VCaP (cell line): ENCODE data around the gene STK11IP.
A peak's percentile ranks its signal among the peaks of the same experiment; 100 is the strongest.

Experiments used
- H3K27ac ChIP-seq: fragments of 450-650 bp; 2 replicates; pipeline ENCODE4 v1.5.1; 2017
- TF ChIP-seq, protein P1 (sequence below): fragments of 450-650 bp; conservative IDR thresholded peaks from 2 replicates; pipeline ENCODE4 v1.5.1; 2017; ENCODE audit warnings: mild to moderate bottlenecking, moderate library complexity

Gene STK11IP

GRCh38 chr2:219626540-219626939, 28.9 kb downstream of the STK11IP start:
- TF ChIP-seq, protein P1, sequence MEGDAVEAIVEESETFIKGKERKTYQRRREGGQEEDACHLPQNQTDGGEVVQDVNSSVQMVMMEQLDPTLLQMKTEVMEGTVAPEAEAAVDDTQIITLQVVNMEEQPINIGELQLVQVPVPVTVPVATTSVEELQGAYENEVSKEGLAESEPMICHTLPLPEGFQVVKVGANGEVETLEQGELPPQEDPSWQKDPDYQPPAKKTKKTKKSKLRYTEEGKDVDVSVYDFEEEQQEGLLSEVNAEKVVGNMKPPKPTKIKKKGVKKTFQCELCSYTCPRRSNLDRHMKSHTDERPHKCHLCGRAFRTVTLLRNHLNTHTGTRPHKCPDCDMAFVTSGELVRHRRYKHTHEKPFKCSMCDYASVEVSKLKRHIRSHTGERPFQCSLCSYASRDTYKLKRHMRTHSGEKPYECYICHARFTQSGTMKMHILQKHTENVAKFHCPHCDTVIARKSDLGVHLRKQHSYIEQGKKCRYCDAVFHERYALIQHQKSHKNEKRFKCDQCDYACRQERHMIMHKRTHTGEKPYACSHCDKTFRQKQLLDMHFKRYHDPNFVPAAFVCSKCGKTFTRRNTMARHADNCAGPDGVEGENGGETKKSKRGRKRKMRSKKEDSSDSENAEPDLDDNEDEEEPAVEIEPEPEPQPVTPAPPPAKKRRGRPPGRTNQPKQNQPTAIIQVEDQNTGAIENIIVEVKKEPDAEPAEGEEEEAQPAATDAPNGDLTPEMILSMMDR = no peak

DNA sequence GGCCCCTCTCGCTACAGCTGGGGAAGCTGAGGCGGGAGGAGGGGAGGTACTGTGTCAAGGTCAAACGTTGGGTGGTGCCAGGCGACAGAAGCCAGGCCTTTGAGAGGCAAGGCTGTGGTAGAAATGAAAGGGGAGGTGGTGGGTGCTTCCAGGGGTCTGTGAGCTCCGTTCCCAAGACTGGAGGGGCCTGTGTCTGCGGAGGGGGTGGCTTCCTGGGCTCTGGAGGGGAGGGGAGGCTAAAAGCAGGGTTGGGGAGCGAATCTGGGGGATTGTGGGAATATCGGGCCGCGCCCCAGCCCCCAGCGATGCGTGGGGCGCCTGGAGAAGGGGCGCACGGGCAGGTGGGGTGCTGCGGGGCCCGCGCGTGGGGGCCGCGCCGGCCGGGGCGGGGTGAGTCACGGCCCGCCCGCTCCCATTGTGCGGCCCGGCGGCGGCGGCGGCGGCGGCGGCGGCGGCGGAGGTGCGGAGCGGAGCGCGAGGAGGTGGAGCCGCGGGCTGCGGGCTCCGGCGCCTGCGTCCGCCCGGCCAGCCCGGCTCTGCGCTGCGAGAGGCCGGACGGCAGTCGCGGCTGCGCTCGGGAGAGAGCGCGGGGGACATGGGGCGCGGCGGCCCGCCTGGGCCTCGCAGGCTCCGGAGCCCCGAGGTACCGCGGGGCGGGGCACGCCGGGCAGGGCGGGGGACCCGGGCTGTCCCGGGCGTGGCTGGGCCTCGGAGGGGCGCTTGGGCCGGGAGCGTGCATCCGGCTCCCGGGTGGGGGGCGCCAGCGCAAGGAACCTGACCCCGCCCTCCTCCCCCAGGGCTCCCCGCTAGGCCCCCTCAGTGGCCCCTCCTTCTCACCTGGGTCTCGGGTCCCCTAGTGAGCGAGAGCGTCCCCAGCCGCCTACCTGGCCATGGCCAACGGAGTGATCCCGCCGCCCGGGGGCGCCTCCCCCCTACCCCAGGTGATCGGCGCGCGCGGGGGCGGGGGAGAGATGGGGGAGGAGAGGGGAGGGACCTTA, 29.7 kb downstream of the STK11IP start, which contains the start of gene SLC4A3:
Gene SLC4A3 (plus strand): TSS at position 528 of the 998 bp plus-strand sequence. CDS start 363 bp downstream, at position 891.
- peak within 1 kb of the TSS; percentile 78 for H3K27ac ChIP-seq
- TF ChIP-seq, protein P1 = peak; percentile 45

More at GRCh38 chr2:219626540-219626939, 28.9 kb downstream of the STK11IP start:
- no peak overlapping the region for H3K27ac ChIP-seq

DNA sequence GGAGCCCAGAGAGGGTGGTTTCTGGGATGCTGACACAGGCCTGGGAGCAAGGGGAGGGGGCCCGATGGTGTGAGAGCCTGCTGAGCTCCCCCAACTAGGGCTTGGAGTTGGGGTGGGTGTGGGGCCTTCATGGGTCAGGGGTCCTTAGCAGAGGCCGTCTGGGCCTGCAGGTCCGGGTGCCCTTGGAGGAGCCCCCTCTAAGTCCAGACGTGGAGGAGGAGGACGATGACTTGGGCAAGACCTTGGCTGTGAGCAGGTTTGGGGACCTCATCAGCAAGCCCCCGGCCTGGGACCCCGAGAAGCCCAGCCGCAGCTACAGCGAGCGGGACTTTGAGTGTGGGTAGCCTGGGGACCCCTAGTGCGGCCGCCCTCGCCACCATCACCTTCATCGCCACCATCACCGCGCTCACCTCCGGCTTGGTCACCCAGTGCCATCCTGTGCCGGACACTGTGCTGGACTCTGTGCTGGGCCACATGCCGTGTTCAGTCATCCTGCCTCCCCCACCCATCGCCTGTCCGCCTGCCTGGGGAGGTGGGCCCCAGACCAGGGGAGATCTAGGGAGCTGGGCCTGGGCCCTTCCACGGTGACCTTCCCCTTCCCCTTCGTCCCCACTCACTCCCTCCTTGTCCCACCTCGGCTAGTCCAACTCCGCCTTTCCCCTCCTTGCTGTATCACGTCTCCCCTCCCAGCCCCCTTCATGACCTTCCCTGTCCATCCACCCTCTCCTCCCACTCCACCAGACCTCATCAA, 30.8 kb downstream of the STK11IP start:
- H3K27ac ChIP-seq = peak overlapping the region; percentile 78; the same call in 1 of the 2 replicates
- TF ChIP-seq, protein P1 = no peak

GRCh38 chr2:219628986-219629901, 31.6 kb downstream of the STK11IP start:
- TF ChIP-seq, protein P1 = no peak
- no peak overlapping the region for H3K27ac ChIP-seq

DNA sequence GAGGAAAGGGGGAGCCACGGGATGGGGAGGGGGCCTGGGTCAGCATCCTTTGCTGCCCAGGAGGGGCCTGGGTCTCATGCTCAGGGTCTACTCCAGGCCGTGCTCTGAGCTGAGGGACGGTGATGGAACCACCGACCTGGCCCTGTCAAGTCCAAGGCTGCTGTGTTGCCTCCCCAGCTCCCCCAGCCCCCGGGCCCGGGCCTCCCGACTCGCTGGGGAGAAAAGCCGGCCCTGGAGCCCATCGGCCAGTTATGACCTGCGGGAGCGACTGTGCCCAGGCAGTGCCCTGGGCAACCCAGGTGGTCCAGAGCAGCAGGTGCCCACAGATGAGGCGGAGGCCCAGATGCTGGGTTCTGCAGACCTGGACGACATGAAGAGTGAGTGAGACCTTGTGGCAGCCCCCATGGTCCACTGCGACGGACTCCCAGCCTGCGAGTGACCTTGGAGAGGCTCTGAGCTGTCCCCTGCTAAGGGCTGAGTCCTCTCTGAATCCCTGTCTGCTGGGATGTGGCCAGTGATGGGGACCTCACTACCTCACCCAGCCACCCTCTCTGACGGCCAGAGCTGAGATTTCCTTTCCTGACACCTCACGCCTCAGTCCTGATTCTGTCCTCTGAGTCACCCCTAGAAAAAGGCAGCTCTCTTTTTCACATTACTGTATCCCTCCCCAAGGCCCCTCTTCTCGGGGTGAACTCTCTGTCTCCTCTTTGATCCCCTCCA, 32.5 kb downstream of the STK11IP start:
- TF ChIP-seq, protein P1 = no peak

DNA sequence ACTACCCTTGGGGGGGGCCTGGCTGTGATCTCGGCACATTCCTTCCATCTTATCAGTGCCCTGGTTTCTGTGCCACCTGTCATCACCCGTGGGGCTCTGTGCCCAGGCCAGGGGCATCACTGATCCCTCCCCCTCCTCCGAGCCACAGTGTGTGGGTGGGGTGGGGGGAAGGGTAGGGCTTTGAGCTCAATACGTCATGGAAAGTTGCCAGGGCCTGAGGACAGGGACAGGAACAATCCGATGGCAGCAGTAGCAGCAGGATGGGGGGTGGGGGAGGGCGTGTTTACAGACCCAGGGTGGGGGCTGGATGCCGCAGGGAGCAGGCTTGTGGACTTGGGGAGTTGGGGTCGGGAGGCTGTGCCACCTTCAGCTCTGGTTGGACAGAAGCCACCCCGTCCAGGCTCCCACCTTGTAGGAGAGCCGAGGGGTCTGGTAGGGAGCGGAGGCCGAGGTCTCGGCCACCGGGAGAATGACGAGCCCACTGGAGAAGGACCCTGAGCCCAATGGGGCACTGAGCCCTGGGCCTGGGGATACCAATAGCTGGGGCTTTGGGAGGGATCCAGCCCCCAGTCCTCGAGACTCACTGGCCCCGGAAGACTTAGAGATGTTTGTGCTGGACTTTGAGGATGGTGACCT, 33.2 kb downstream of the STK11IP start:
- TF ChIP-seq, protein P1 = no peak

More for the DNA sequence above, 32.5 kb downstream of the STK11IP start:
- no peak overlapping the region for H3K27ac ChIP-seq

More for the DNA sequence above, 33.2 kb downstream of the STK11IP start:
- H3K27ac ChIP-seq = no peak overlapping the region
